Colonic mucosa (tissue), 4 donors: Measurements from ENCODE around the gene RTF2. TPM values are rescaled to one million over a fixed set of nuclear protein-coding genes. Genes with fewer than 3 reads are reported as not detected.
"Not testable (repeated sequence)": the region's sequence is repeated elsewhere in the genome, so short reads cannot be mapped to it uniquely, and the experiment has no call there.

Source experiments
- DNase-seq: peaks from one replicate; pipeline ENCODE4 v3.0.0-alpha.2; 2020
- H3K27ac ChIP-seq: fragments of 200-600 bp; one replicate; pipeline ENCODE4 v1.8.0; 2021
- H3K27me3 ChIP-seq: fragments of 200-600 bp; one replicate; pipeline ENCODE4 v1.8.0; 2021
- H3K36me3 ChIP-seq: fragments of 200-600 bp; one replicate; pipeline ENCODE4 v1.8.0; 2021
- H3K4me1 ChIP-seq: fragments of 200-600 bp; one replicate; pipeline ENCODE4 v1.8.0; 2021; ENCODE audit warnings: mild to moderate bottlenecking
- H3K4me3 ChIP-seq: fragments of 200-600 bp; one replicate; pipeline ENCODE4 v1.8.0; 2021
- H3K9ac ChIP-seq, 2 donors: one replicate each; pipeline ENCODE4 v1.7.0; 2013; ENCODE audit warnings: control low read depth in 2 of 2, low read depth in 2 of 2, low read length in 2 of 2
- H3K9me3 ChIP-seq: fragments of 200-600 bp; one replicate; pipeline ENCODE4 v1.8.0; 2021
- intact Hi-C: fragments of 100-400 bp; cut with DNase I; formaldehyde crosslinking; loops from one replicate; pipeline ENCODE4 v1.14.1; 2022
- total RNA-seq, 2 donors: library from RNA; stranded (reverse); fragmentation: NEBNext Ultra II Directional in 1 of 2; extraction: Animal tissue kit (Norgen Biotek cat#: 25700) in 1 of 2; gene quantifications; one replicate each; pipeline ENCODE4 v1.2.1, GENCODE V29; 2021
- TF ChIP-seq, protein P1 (sequence below): fragments of 200-600 bp; IDR thresholded peaks from one replicate; pipeline ENCODE4 v1.8.0; 2022; ENCODE audit warnings: antibody characterized with exemption, mild to moderate bottlenecking
- donor health status: healthy.
- donor health status: DM: no; HTN: no; CAD: no.
- donor health status: DM: no; HTN: no; CAD: no.

RTF2 gene
- total RNA-seq, 2 donors from 2014 or later: 67.3 to 80.8 TPM

DNA sequence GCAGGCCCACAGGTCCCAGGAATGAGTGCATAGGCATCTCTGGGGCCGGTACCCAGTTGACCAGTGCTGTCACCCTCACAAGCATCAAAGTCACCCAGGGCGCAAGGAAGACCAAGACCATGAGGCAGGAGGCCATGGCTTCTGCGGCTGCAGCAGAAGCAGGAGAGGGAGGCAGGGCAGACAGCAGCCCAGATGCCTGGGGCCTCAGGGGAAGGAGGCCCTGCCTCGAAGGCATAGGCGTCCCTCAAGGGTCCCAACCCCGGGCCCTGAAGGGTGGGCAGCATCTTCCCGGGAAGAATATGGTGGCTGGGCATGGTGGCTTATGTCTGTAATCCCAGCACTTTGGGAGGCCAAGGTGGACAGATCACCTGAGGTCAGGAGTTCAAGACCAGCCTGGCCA lies 59.1 kb downstream of the RTF2 start:
- intact Hi-C loops: no loop called here
- Histone ChIP-seq H3K9ac (no peak overlapping the region), H3K27me3 (no peaks in the 10 kb centered on the region), H3K27ac (no peak overlapping the region), H3K4me1 (no peaks in the 10 kb centered on the region), H3K9me3 (no peaks in the 10 kb centered on the region), H3K4me3 (no peak overlapping the region), H3K36me3 (no peaks in the 10 kb centered on the region)
- TF ChIP-seq, protein P1, sequence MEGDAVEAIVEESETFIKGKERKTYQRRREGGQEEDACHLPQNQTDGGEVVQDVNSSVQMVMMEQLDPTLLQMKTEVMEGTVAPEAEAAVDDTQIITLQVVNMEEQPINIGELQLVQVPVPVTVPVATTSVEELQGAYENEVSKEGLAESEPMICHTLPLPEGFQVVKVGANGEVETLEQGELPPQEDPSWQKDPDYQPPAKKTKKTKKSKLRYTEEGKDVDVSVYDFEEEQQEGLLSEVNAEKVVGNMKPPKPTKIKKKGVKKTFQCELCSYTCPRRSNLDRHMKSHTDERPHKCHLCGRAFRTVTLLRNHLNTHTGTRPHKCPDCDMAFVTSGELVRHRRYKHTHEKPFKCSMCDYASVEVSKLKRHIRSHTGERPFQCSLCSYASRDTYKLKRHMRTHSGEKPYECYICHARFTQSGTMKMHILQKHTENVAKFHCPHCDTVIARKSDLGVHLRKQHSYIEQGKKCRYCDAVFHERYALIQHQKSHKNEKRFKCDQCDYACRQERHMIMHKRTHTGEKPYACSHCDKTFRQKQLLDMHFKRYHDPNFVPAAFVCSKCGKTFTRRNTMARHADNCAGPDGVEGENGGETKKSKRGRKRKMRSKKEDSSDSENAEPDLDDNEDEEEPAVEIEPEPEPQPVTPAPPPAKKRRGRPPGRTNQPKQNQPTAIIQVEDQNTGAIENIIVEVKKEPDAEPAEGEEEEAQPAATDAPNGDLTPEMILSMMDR: no peak
- no peak for DNase-seq

DNA sequence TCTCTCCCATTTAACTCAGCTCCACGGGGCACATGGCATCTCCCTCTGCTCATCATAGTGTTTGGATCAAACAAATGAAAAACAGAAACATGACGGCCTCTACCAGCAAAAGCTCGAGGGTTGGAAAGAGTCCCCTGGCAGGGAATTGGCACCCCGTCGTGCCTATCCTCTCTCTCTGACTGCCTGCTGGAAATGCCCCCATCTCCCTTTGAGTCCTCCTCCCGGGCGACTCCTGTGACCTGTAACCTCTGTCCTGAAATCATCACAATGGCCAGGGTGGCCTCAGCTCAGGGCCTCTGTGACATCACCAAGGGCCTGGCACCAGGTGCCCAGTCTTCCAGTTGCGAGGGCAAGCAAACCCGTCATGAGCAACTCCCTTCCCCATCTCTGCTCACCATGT lies 64.5 kb downstream of the RTF2 start, which contains the start of gene FAM209B:
FAM209B (plus strand) TSS at position 301 of the 400 bp plus-strand sequence; CDS start at position 397, 96 bp downstream.
- H3K27ac ChIP-seq, H3K4me1 ChIP-seq, H3K9me3 ChIP-seq, intact Hi-C loops, H3K4me3 ChIP-seq, H3K27me3 ChIP-seq, H3K9ac ChIP-seq, H3K36me3 ChIP-seq, DNase-seq: not testable (repeated sequence)

DNA sequence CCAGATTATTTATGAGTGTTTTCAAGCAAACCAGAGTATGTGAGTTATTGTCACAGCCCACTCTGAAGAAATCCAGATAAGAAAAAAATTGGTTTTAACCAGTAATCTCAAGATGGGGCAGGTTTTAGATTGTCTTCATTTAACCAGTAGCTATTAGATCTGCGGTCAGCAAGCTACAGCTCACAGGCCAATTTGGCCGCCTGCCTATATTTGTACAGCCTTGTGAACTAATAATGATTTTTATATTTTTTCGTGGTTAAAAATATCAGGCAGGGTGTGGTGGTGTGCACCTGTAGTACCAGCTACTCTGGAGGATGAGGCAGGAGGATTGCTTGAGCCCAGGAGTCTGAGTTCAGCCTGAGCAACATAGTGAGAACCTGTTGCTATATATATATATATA lies 69.6 kb downstream of the RTF2 start:
- no peak for DNase-seq
- intact Hi-C loops: no loop called here
- Histone ChIP-seq H3K4me1 (no peaks in the 10 kb centered on the region), H3K27me3 (no peaks in the 10 kb centered on the region), H3K36me3 (no peaks in the 10 kb centered on the region), H3K4me3 (no peak overlapping the region), H3K27ac (no peak overlapping the region), H3K9ac (no peak overlapping the region), H3K9me3 (no peaks in the 10 kb centered on the region)
- TF ChIP-seq, protein P1: no peak

DNA sequence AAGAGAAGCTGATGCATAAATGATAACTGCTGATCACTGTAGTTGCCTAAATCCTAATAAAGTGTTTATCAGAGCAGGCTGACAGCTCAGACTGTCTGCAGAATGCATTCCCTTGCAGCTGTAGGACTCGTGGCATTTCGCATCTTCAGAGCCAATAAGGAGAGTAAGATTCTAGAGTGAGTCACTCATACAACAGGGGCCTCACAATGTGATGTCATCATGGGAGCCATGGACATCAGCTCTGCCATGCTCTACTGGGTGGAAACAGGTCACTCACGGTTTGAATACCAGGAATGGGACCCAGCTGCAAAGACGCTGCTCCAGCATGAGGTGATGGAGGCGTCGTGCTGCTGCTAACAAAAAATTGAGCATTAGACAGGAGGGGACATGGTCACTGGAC lies 72.0 kb downstream of the RTF2 start:
- no peak overlapping the region for H3K9ac ChIP-seq
- intact Hi-C loops: no loop called here
- no peaks in the 10 kb centered on the region for H3K36me3 ChIP-seq
- no peaks in the 10 kb centered on the region for H3K27me3 ChIP-seq
- no peak overlapping the region for H3K4me3 ChIP-seq
- no peaks in the 10 kb centered on the region for H3K9me3 ChIP-seq
- TF ChIP-seq, protein P1: no peak
- DNase-seq: no peak
- H3K27ac ChIP-seq: no peak overlapping the region
- H3K4me1 ChIP-seq: no peaks in the 10 kb centered on the region

DNA sequence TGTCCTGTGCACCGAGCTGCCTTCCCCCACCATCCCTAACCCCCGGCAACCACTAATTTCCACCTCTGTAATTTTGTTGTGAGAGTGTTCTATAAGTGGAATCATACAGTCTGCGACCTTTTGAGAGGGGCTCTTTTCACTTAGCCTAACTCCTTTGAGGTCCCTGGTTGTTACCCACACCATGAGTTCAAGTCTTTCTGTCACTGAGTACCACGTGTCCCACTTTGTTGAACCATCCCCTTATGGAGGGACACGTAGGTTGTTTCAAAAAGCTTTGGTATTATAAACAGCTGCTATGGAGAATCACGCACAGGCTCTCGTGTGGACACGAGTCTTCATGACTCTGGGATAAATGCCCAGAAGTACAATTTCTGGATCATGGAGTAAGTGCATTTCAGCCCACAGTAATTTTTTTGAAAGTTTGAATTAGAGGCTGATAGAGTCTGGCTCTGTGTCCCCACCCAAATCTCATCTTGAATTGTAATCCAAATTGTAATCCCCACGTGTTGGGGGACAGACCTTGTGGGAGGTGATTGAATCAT lies 74.1 kb downstream of the RTF2 start:
- Histone ChIP-seq H3K9ac (no peak overlapping the region), H3K27me3 (no peaks in the 10 kb centered on the region), H3K27ac (no peak overlapping the region), H3K4me1 (no peaks in the 10 kb centered on the region), H3K9me3 (no peaks in the 10 kb centered on the region), H3K4me3 (no peak overlapping the region), H3K36me3 (no peaks in the 10 kb centered on the region)
- intact Hi-C loops: no loop called here
- TF ChIP-seq, protein P1: no peak
- DNase-seq: no peak

DNA sequence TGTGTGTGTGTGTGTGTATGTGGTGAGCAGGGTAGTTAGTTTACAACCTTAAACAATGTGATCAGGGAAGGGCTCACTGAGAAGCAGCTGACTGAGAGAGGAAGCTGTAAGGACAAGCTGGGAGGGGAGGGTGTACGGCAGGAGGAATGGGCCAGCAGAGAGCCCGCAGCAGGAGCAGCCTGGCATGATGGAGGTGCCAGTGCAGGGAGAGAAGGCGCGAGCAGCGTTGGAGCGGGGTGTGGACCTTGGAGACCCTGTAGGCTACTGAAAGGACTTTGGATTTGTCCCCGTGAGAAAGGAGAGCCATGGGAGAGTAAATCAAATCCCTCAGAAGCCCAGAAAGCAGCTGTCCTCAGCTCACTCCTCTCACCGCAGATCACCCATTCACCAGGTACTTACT lies 83.1 kb downstream of the RTF2 start:
- Histone ChIP-seq H3K27ac (no peak overlapping the region), H3K9ac (no peak overlapping the region), H3K36me3 (no peaks in the 10 kb centered on the region), H3K9me3 (no peaks in the 10 kb centered on the region), H3K27me3 (no peaks in the 10 kb centered on the region), H3K4me1 (no peaks in the 10 kb centered on the region), H3K4me3 (no peak overlapping the region)
- DNase-seq: no peak
- intact Hi-C loops: loop anchor here (2.0 to 10.0 kb wide), 3 partner anchors 423 to 793 kb away; no protein-coding TSS in a partner anchor
- TF ChIP-seq, protein P1: no peak
